Hematopoietic multipotent progenitor cell (in vitro differentiated cells): Measurements from ENCODE around the gene ZNRF3. TPM values are rescaled to one million over a fixed set of nuclear protein-coding genes. Genes with fewer than 3 reads are reported as not detected.

Source experiments
- DNase-seq, 3 donors: peaks; one replicate each; pipeline ENCODE4 v3.0.0-alpha.2; 2011 to 2015; ENCODE audit warnings: low read depth in 2 of 3, low spot score in 2 of 3
- total RNA-seq: library from RNA; depleted of rRNA; stranded (reverse); fragments of >200 nt; gene quantifications from one replicate; pipeline ENCODE4 v1.2.3, GENCODE V29; 2012

ZNRF3 gene
- total RNA-seq, 1 donor = 3.2 TPM

- DNase-seq = no peak
These were observed 170.9 kb downstream of the ZNRF3 start for GRCh38 chr22:29054251-29054767.

- no peak for DNase-seq
These were observed 171.9 kb downstream of the ZNRF3 start for GRCh38 chr22:29055192-29055830.

- DNase-seq = no peak
These were observed 173.1 kb downstream of the ZNRF3 start for GRCh38 chr22:29056472-29056871.

GRCh38 chr22:29060251-29060869, 177.0 kb downstream of the ZNRF3 start:
- DNase-seq = peak in 1 of 3 donors; percentile 26

GRCh38 chr22:29060931-29061330, 177.6 kb downstream of the ZNRF3 start:
- no peak for DNase-seq

GRCh38 chr22:29061773-29062172, 178.4 kb downstream of the ZNRF3 start, which contains the start of gene C22orf31:
C22orf31 (minus strand) TSS chr22:29061831; CDS start chr22:29061792, 39 bp downstream.
- no peak for DNase-seq

- DNase-seq = no peak
These were observed 179.0 kb downstream of the ZNRF3 start for GRCh38 chr22:29062286-29062821.

- DNase-seq = peak in 1 of 3 donors; percentile 48
These were observed 182.3 kb downstream of the ZNRF3 start for GRCh38 chr22:29065468-29066190.

GRCh38 chr22:29069463-29069862, 186.1 kb downstream of the ZNRF3 start:
- no peak for DNase-seq

- DNase-seq = no peak
These were observed 187.1 kb downstream of the ZNRF3 start for GRCh38 chr22:29070490-29070889.

GRCh38 chr22:29071261-29072045, 188.1 kb downstream of the ZNRF3 start:
- peak in 1 of 3 donors; percentile 35 for DNase-seq

- DNase-seq = peak; percentile 66 to 72 (median 67)
These were observed 189.0 kb downstream of the ZNRF3 start for GRCh38 chr22:29072193-29072978.

- DNase-seq = no peak
These were observed 189.7 kb downstream of the ZNRF3 start, which contains the start of gene KREMEN1 for GRCh38 chr22:29072979-29073617. KREMEN1 (plus strand) TSS chr22:29073035; CDS start chr22:29073131, 96 bp downstream.

- no peak for DNase-seq
These were observed 190.4 kb downstream of the ZNRF3 start for GRCh38 chr22:29073618-29074275.

- DNase-seq = no peak
These were observed 191.0 kb downstream of the ZNRF3 start for GRCh38 chr22:29074276-29074772.

- peak in 1 of 3 donors; percentile 33 for DNase-seq
These were observed 194.9 kb downstream of the ZNRF3 start for GRCh38 chr22:29078036-29078868.

GRCh38 chr22:29078869-29079207, 195.5 kb downstream of the ZNRF3 start:
- no peak for DNase-seq
